Breast epithelium (tissue), 3 donors: ENCODE data around the gene FKBP14.

Source experiments
- CTCF ChIP-seq, 3 donors: fragments of 450-650 bp; IDR thresholded peaks; one replicate each; pipeline ENCODE4 v1.5.1; 2016 to 2017; ENCODE audit warnings: antibody characterized with exemption in 3 of 3, mild to moderate bottlenecking in 3 of 3, moderate library complexity in 3 of 3
- POLR2A ChIP-seq: fragments of 450-650 bp; IDR thresholded peaks from one replicate; pipeline ENCODE4 v1.6.1; 2016; ENCODE audit warnings: antibody characterized with exemption, mild to moderate bottlenecking, moderate library complexity

GRCh38 chr7:30068117-30068516 is 41.6 kb upstream of the FKBP14 start:
- TF ChIP-seq CTCF (IDR thresholded peaks at IDR 0.05) (no peak), POLR2A (no peak)
